Kidney epithelial cell (primary cell): ENCODE measurements around the gene DNAH14. TPM values are rescaled to one million over a fixed set of nuclear protein-coding genes. Genes with fewer than 3 reads are reported as not detected.

Experiments used
- DNase-seq: peaks from one replicate; pipeline ENCODE4 v3.0.0-alpha.2; 2010; ENCODE audit warnings: low read depth
- H3K27me3 ChIP-seq: 2 replicates; pipeline ENCODE4 v1.6.0; 2011; ENCODE audit warnings: low read length; ENCODE audit not compliant: control insufficient read depth, insufficient read depth
- H3K36me3 ChIP-seq: 2 replicates; pipeline ENCODE4 v1.5.1; 2011; ENCODE audit warnings: low read length; ENCODE audit not compliant: control insufficient read depth, insufficient read depth
- H3K4me3 ChIP-seq: 2 replicates; pipeline ENCODE4 v1.5.1; 2011; ENCODE audit warnings: low read depth, mild to moderate bottlenecking, control low read depth, low read length
- total RNA-seq: library from RNA; depleted of rRNA; stranded (reverse); fragments of >200 nt; gene quantifications from 2 replicates; pipeline ENCODE4 v1.2.3, GENCODE V29; 2015
- TF ChIP-seq, protein P1 (sequence below): IDR thresholded peaks from 2 replicates; pipeline ENCODE4 v1.5.1; 2011; ENCODE audit warnings: mild to moderate bottlenecking, moderate library complexity, low read length, control low read depth, inconsistent platforms; ENCODE audit not compliant: insufficient read depth, poor library complexity, severe bottlenecking

DNAH14 gene
- total RNA-seq, 1 donor from 2014 or later = 30.8 TPM

DNA sequence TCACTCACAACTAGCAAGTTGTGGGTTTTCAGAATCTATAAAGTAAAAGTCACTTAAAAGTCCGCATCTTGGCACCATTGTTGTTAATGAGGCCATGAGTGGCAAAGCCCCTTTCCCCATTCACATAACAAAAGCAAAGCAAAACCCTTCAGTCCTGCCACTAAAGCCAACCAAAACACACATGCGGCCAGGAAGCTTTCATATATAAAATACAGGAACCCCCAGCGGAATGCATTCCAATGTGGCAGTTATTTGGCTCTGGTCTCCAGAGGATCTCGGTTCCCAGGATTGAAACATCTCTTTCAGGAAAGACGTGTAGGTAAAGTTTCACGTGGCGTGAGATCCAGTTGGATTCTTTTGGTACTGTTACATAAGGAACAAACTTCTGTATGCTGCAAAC, 500.8 kb downstream of the DNAH14 start:
- Histone ChIP-seq H3K27me3 (no peaks in the 10 kb centered on the region), H3K4me3 (no peak overlapping the region), H3K36me3 (no peaks in the 10 kb centered on the region)
- no peak for DNase-seq
- TF ChIP-seq, protein P1, sequence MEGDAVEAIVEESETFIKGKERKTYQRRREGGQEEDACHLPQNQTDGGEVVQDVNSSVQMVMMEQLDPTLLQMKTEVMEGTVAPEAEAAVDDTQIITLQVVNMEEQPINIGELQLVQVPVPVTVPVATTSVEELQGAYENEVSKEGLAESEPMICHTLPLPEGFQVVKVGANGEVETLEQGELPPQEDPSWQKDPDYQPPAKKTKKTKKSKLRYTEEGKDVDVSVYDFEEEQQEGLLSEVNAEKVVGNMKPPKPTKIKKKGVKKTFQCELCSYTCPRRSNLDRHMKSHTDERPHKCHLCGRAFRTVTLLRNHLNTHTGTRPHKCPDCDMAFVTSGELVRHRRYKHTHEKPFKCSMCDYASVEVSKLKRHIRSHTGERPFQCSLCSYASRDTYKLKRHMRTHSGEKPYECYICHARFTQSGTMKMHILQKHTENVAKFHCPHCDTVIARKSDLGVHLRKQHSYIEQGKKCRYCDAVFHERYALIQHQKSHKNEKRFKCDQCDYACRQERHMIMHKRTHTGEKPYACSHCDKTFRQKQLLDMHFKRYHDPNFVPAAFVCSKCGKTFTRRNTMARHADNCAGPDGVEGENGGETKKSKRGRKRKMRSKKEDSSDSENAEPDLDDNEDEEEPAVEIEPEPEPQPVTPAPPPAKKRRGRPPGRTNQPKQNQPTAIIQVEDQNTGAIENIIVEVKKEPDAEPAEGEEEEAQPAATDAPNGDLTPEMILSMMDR = no peak

DNA sequence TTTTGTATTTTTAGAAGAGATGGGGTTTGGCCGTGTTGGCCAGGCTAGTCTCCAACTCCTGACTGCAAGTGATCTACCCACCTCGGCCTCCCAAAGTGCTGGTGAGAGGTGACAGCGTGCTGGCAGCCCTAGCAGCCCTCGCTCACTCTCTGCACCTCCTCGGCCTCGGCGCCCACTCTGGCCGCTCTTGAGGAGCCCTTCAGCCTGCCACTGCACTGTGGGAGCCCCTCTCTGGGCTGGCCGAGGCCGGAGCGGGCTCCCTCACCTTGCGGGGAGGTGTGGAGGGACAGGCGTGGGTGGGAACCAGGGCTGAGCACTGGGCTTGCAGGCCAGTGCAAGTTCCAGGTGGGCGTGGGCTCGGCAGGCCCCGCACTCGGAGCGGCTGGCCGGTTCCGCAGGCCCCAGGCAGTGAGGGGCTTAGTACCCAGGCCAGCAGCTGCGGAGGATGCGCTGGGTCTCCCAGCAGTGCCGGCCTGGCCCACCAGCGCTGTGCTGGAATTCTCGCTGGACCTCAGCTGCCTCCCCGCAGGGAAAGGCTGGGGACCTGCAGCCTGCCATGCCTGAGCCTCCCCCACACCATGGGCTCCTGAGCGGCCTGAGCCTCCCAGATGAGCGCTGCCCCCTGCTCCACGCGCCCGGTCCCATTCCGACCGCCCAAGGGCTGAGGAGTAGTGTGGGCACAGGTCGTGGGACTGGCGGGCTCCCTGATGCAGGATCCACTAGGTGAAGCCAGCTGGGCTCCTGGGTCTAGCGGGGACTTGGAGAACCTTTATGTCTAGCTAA, 501.8 kb downstream of the DNAH14 start:
- H3K36me3 ChIP-seq = no peaks in the 10 kb centered on the region
- H3K4me3 ChIP-seq = no peak overlapping the region
- H3K27me3 ChIP-seq = no peaks in the 10 kb centered on the region
- no peak for DNase-seq
- TF ChIP-seq, protein P1 = no peak

DNA sequence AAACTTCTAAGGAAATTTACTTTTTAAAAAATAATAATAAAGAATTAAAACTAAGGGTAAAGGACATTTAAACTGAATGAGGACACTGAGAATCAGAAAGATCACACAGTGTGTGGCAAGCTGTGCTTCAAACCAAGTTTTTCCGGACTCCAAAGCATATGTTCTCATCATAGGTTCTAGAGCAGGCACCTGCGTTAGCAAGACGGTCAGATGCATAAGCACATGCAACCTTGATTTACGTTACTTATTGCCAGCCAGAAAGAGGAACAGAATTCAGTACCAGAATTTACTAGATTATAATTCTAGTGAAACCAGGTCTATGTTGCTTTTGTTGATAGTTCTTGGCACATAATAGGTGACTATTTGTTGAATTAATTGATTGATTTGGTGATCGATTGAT, 504.6 kb downstream of the DNAH14 start:
- TF ChIP-seq, protein P1 = no peak

DNA sequence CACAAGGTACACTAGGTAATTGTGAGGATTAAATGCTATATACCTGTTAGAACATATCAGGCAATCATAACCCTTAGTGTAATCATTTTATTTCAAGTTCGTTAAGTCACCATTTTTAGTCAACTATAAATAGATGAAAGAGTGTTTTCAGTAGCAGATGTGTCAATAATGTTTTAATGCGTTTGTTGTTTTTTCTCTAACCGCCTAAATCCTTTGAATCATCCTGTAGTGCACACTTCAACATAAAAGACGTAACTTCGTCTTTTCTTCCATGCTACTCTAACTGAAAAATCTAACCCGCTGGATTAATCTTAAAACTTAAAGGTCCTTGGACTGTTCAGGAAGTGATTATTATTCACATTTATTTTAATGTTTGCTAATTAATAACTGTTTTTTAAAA, 505.6 kb downstream of the DNAH14 start:
- Histone ChIP-seq H3K4me3 (no peak overlapping the region), H3K36me3 (no peaks in the 10 kb centered on the region), H3K27me3 (no peaks in the 10 kb centered on the region)
- TF ChIP-seq, protein P1 = no peak
- DNase-seq = no peak

More for the DNA sequence above, 504.6 kb downstream of the DNAH14 start:
- Histone ChIP-seq H3K36me3 (no peaks in the 10 kb centered on the region), H3K4me3 (no peak overlapping the region), H3K27me3 (no peaks in the 10 kb centered on the region)
- DNase-seq = no peak

DNA sequence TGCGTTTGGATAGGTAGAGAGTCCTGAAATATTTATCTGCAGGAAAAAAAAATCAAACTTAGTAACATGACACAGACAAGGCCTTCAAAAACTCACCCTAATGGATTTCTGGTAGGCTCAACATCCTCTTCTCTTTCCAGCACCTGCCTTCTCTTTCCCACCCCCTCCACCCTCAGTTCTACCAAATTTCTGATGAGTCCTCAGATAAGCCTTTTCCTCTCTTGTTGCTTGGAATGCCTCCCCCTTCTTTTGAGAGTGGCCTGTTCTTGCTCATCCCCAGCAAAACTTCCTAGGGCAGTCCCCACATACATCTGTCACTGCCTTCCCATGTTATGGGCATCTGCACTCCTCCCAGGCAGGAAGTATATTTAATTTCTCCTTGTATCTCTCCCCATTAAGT, 506.0 kb downstream of the DNAH14 start:
- Histone ChIP-seq H3K4me3 (no peak overlapping the region), H3K36me3 (no peaks in the 10 kb centered on the region), H3K27me3 (no peaks in the 10 kb centered on the region)
- TF ChIP-seq, protein P1 = no peak
- DNase-seq = no peak

DNA sequence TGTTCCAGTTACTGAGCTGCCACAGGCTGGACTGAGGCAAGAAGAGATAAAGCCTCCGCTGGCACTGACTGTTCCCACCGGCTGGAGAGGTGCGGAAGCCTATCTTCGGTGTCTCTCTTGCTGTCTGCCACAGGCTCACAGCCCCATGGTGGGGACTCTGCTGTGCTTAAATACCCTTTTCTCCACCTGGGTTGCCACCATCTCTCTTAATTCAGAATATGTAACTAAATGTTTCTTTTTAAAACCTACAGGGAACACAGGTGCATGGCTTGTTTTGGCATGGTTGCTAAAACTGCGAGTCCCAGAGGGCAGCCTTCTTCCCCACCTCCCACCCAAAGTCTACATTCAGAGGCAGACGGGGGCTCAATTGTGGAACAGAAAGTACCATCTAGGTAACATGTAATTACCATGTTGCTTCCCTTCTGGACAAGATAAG, 506.5 kb downstream of the DNAH14 start:
- H3K4me3 ChIP-seq = no peak overlapping the region
- H3K27me3 ChIP-seq = no peaks in the 10 kb centered on the region
- TF ChIP-seq, protein P1 = no peak
- no peak for DNase-seq
- no peaks in the 10 kb centered on the region for H3K36me3 ChIP-seq
